ENCODE results near the gene THAP11. TPM values are rescaled to one million over a fixed set of nuclear protein-coding genes. Genes with fewer than 3 reads are reported as not detected.
A peak's percentile ranks its signal among the peaks of the same experiment; 100 is the strongest.

Gene THAP11
- total RNA-seq, result 10 to 100 TPM; 42.5 to 59.4 TPM

- no peaks in the 10 kb centered on the region for H3K36me3 ChIP-seq
- H3K27ac ChIP-seq, result peak within 1 kb of the TSS; percentile 99 to 100
- peak; percentile 97 for DNase-seq (ENCODE audit: low spot score)
- no peaks in the 10 kb centered on the region for H3K27me3 ChIP-seq
- peaks cover 0 to 43% of the 10 kb centered on the region in 2 donors for H3K4me1 ChIP-seq
- H3K4me3 ChIP-seq, result peak within 1 kb of the TSS; percentile 77 to 99
- no peaks in the 10 kb centered on the region for H3K9me3 ChIP-seq
- peak; percentile 80 to 94 for TF ChIP-seq CTCF (IDR thresholded peaks at IDR 0.05)
These were observed at the start of gene THAP11 for GRCh38 chr16:67841816-67842508. TSS of gene THAP11 (plus strand) at chr16:67842320. CDS start at chr16:67842555, 235 bp downstream.

GRCh38 chr16:67796099-67796718, 45.9 kb upstream of the THAP11 start:
- no peak overlapping the region for H3K27ac ChIP-seq
- H3K4me3 ChIP-seq, result no peak overlapping the region
- no peaks in the 10 kb centered on the region for H3K27me3 ChIP-seq
- DNase-seq (ENCODE audit: low spot score), result no peak
- no peak for TF ChIP-seq CTCF (IDR thresholded peaks at IDR 0.05)
- H3K36me3 ChIP-seq, result no peaks in the 10 kb centered on the region
- no peaks in the 10 kb centered on the region for H3K9me3 ChIP-seq
- peaks cover 0 to 11% of the 10 kb centered on the region in 2 donors for H3K4me1 ChIP-seq

- Histone ChIP-seq H3K4me1 (peaks cover 0 to 17% of the 10 kb centered on the region in 2 donors), H3K27me3 (no peaks in the 10 kb centered on the region), H3K9me3 (no peaks in the 10 kb centered on the region), H3K27ac (peak overlapping the region in 1 of 2 donors; percentile 73), H3K36me3 (peaks cover 17% of the 10 kb centered on the region), H3K4me3 (no peak overlapping the region)
- no peak for TF ChIP-seq CTCF (IDR thresholded peaks at IDR 0.05)
- DNase-seq (ENCODE audit: low spot score), result peak; percentile 62
These were observed 41.7 kb upstream of the THAP11 start for GRCh38 chr16:67800338-67800926.

- Histone ChIP-seq H3K27me3 (no peaks in the 10 kb centered on the region), H3K9me3 (no peaks in the 10 kb centered on the region), H3K4me3 (no peak overlapping the region), H3K27ac (no peak overlapping the region), H3K4me1 (peaks cover 0 to 22% of the 10 kb centered on the region in 2 donors), H3K36me3 (peaks cover 17% of the 10 kb centered on the region)
- no peak for DNase-seq (ENCODE audit: low spot score)
- no peak for TF ChIP-seq CTCF (IDR thresholded peaks at IDR 0.05)
These were observed 40.9 kb upstream of the THAP11 start for GRCh38 chr16:67801241-67801640.

GRCh38 chr16:67801883-67802282, 40.2 kb upstream of the THAP11 start:
- Histone ChIP-seq H3K27ac (no peak overlapping the region), H3K27me3 (no peaks in the 10 kb centered on the region), H3K4me1 (peaks cover 0 to 22% of the 10 kb centered on the region in 2 donors)

More at GRCh38 chr16:67801883-67802282, 40.2 kb upstream of the THAP11 start:
- H3K9me3 ChIP-seq, result no peaks in the 10 kb centered on the region
- H3K4me3 ChIP-seq, result no peak overlapping the region
- TF ChIP-seq CTCF (IDR thresholded peaks at IDR 0.05), result no peak
- peaks cover 17% of the 10 kb centered on the region for H3K36me3 ChIP-seq
- no peak for DNase-seq (ENCODE audit: low spot score)

All from right atrium auricular region (tissue), 2 donors.